Peyer's patch (tissue), 4 donors: ENCODE measurements around the gene SUN5. TPM values are rescaled to one million over a fixed set of nuclear protein-coding genes. Genes with fewer than 3 reads are reported as not detected.
"Not testable (repeated sequence)": the region's sequence is repeated elsewhere in the genome, so short reads cannot be mapped to it uniquely, and the experiment has no call there.

Source experiments
- DNase-seq, 3 donors: peaks; one replicate each; pipeline ENCODE4 v3.0.0-alpha.2; 2017 to 2019
- H3K27ac ChIP-seq, 4 donors: fragments of 200-600 bp; sonication (generic); one replicate each; pipeline ENCODE4 v1.5.1; 2016 to 2019
- H3K27me3 ChIP-seq, 2 donors: fragments of 200-600 bp; sonication (generic); one replicate each; pipeline ENCODE4 v1.5.1; 2019
- H3K36me3 ChIP-seq, 3 donors: fragments of 200-600 bp; sonication (generic); one replicate each; pipeline ENCODE4 v1.5.1; 2016 to 2019
- H3K4me1 ChIP-seq, 4 donors: fragments of 200-600 bp; sonication (generic); one replicate each; pipeline ENCODE4 v1.5.1; 2016 to 2019
- H3K4me3 ChIP-seq, 4 donors: fragments of 200-600 bp; sonication (generic); 1 replicate in 3 of 4; 2 replicates in 1 of 4; pipeline ENCODE4 v1.5.1; 2016 to 2019; ENCODE audit warnings: mild to moderate bottlenecking in 1 of 4
- H3K9me3 ChIP-seq, 4 donors: fragments of 200-600 bp; sonication (generic); one replicate each; pipeline ENCODE4 v1.5.1; 2016 to 2019; ENCODE audit warnings: mild to moderate bottlenecking in 1 of 4
- POLR2A ChIP-seq, 2 donors: fragments of 450-650 bp; IDR thresholded peaks; one replicate each; pipeline ENCODE4 v1.5.1; 2017; ENCODE audit warnings: antibody characterized with exemption in 2 of 2, mild to moderate bottlenecking in 2 of 2, moderate library complexity in 2 of 2
- total RNA-seq, 4 donors: library from RNA; depleted of rRNA; stranded (reverse); fragments of >200 nt; gene quantifications; one replicate each; pipeline ENCODE4 v1.1.0, GENCODE V29; 2016
- TF ChIP-seq, protein P1 (sequence below), 6 experiments: fragments of 450-650 bp in 4 of 6; fragments of 200-600 bp in 2 of 6; sonication (generic) in 1 of 6; IDR thresholded peaks; one replicate each; pipeline ENCODE4 v1.5.1; 2017 to 2019; ENCODE audit warnings: antibody characterized with exemption in 6 of 6, mild to moderate bottlenecking in 3 of 6, moderate library complexity in 1 of 6

Gene SUN5
- total RNA-seq, 4 donors from 2014 or later: not detected

DNA sequence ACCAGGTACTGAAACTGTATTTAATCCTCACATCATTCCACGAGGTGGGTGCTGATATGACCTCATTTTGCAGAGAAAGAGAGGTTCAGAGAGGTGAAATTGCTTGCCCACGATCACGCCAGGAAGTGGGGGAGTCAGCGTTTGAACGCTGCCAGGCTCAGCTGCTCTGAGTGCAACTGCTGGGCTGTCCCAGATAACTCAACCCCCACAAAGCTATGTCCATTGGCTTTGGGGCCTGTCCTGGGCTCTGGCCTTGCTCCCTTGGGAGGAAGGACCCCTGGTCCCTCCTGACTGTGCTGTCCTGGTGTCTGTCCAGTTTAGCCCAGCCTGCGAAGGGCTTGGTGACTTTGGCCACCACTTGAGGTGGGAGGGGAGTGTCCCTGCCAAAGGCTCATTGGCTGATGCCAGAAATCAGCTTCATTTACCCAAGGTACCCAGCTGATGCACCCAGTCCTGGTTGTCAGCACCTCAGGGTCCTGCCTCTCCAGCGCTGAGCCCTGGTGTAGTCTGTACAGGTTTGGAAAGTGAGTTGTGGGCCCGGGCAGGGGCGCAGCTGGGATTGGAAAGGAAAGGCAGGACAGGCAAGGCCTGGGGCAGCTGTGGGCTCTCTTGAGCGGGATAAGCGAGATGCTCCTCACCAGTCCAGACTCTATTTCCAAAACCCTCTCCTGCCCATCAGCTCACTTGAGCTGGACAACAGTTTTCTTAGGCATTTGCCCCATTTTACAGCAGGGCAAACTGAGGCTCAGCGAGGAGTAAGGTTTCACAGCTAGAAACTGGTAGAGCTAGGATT lies 38.5 kb downstream of the SUN5 start:
- H3K4me1 ChIP-seq: peaks cover 0 to 26% (median 13%) of the 10 kb centered on the region in 4 donors
- no peaks in the 10 kb centered on the region for H3K9me3 ChIP-seq
- TF ChIP-seq, protein P1, sequence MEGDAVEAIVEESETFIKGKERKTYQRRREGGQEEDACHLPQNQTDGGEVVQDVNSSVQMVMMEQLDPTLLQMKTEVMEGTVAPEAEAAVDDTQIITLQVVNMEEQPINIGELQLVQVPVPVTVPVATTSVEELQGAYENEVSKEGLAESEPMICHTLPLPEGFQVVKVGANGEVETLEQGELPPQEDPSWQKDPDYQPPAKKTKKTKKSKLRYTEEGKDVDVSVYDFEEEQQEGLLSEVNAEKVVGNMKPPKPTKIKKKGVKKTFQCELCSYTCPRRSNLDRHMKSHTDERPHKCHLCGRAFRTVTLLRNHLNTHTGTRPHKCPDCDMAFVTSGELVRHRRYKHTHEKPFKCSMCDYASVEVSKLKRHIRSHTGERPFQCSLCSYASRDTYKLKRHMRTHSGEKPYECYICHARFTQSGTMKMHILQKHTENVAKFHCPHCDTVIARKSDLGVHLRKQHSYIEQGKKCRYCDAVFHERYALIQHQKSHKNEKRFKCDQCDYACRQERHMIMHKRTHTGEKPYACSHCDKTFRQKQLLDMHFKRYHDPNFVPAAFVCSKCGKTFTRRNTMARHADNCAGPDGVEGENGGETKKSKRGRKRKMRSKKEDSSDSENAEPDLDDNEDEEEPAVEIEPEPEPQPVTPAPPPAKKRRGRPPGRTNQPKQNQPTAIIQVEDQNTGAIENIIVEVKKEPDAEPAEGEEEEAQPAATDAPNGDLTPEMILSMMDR (IDR thresholded peaks at IDR 0.05): no peak
- TF ChIP-seq POLR2A (IDR thresholded peaks at IDR 0.05): no peak
- no peaks in the 10 kb centered on the region for H3K27me3 ChIP-seq
- no peaks in the 10 kb centered on the region for H3K36me3 ChIP-seq
- H3K27ac ChIP-seq: no peak overlapping the region
- DNase-seq: peak in 1 of 3 donors; percentile 48
- H3K4me3 ChIP-seq: no peak overlapping the region

DNA sequence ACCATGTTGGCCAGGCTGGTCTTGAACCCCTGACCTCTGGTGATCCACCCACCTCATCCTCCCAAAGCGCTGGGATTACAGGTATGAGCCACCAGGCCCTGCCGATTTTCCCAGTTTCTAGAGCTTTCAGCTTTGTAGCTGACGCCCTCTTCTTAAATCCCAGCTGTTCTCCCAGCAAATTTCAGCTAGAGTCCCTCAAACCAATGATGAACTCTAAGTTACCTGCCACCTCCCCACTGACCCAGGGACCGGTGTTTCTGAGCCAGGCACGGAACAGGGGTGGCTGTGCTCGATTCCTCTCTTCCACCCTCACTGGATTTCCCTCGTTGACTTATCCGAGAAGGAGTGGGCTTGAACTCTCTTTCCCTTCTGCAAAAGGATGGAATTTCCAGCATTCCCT lies 39.1 kb downstream of the SUN5 start:
- no peak for TF ChIP-seq POLR2A (IDR thresholded peaks at IDR 0.05)
- TF ChIP-seq, protein P1 (IDR thresholded peaks at IDR 0.05): no peak
- no peak for DNase-seq

DNA sequence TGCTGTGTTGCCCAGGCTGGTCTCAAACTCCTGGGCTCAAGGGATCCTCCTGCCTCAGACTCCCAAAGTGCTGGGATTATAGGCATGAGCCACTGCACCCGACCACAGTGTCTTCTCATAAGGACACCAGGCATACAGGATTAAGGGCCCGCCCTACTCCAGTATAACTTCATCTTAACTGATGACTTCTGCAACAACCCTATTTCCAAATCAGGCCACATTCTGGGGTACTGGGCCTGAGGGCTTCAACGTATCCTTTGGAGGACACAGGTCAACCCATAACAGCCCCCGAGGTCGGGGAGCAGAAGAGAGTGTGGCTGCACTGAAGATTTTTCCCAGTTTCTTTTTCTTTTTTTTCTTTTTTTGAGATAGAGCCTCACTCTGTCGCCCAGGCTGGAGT lies 39.7 kb downstream of the SUN5 start:
- DNase-seq: no peak
- H3K36me3 ChIP-seq: no peaks in the 10 kb centered on the region
- H3K27me3 ChIP-seq: no peaks in the 10 kb centered on the region
- no peak overlapping the region for H3K4me3 ChIP-seq
- no peaks in the 10 kb centered on the region for H3K9me3 ChIP-seq
- TF ChIP-seq, protein P1 (IDR thresholded peaks at IDR 0.05): no peak
- no peak for TF ChIP-seq POLR2A (IDR thresholded peaks at IDR 0.05)
- H3K27ac ChIP-seq: no peak overlapping the region
- peaks cover 0 to 16% (median 2%) of the 10 kb centered on the region in 4 donors for H3K4me1 ChIP-seq

More for the DNA sequence above, 39.1 kb downstream of the SUN5 start:
- Histone ChIP-seq H3K4me3 (no peak overlapping the region), H3K27ac (no peak overlapping the region), H3K36me3 (no peaks in the 10 kb centered on the region), H3K4me1 (peaks cover 0 to 19% (median 7%) of the 10 kb centered on the region in 4 donors), H3K27me3 (no peaks in the 10 kb centered on the region), H3K9me3 (no peaks in the 10 kb centered on the region)

DNA sequence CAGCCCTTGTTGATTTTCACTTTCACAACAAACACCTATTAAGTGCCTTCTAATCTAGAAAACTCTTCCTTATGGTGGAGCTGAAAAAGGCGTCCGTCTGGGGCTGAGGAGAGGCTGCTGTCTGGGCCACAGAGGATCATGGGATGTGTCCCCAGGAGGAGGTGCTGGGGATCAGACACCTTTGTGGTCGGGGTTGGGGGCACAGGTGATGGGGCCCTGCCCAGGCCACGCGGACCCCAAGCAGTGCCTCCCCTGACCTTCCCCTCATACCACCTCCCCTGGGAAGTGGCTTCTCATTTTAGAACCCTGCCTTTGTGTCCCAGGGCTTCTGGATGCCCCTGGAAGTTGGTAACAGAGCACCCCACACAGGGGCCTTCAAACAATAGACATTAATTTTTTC lies 41.1 kb downstream of the SUN5 start:
- no peaks in the 10 kb centered on the region for H3K36me3 ChIP-seq
- no peak overlapping the region for H3K27ac ChIP-seq
- no peaks in the 10 kb centered on the region for H3K9me3 ChIP-seq
- no peak overlapping the region for H3K4me3 ChIP-seq
- TF ChIP-seq POLR2A (IDR thresholded peaks at IDR 0.05): no peak
- TF ChIP-seq, protein P1 (IDR thresholded peaks at IDR 0.05): no peak
- no peaks in the 10 kb centered on the region for H3K27me3 ChIP-seq
- no peak for DNase-seq
- H3K4me1 ChIP-seq: peaks cover 0 to 11% (median 2%) of the 10 kb centered on the region in 4 donors

DNA sequence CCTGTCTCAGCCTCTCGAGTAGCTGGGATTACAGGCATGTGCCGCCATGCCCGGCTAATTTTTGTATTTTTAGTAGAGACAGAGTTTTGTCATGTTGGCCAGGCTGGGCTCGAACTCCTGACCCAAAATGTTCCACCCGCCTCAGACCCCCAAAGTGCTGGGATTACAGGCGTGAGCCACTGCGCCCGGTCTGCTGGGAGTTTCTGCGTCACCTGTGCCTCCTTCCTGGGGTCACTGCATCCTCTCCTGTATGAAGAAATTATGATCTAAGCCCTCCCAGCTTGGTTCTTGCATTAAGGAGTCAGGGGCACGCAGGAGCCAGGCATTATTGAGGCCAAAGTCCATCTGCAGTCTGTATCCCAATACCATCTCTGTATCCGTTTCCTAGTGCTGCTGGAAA lies 41.6 kb downstream of the SUN5 start:
- DNase-seq, H3K36me3 ChIP-seq, H3K27ac ChIP-seq, H3K4me1 ChIP-seq, H3K4me3 ChIP-seq, H3K9me3 ChIP-seq, H3K27me3 ChIP-seq: not testable (repeated sequence)

DNA sequence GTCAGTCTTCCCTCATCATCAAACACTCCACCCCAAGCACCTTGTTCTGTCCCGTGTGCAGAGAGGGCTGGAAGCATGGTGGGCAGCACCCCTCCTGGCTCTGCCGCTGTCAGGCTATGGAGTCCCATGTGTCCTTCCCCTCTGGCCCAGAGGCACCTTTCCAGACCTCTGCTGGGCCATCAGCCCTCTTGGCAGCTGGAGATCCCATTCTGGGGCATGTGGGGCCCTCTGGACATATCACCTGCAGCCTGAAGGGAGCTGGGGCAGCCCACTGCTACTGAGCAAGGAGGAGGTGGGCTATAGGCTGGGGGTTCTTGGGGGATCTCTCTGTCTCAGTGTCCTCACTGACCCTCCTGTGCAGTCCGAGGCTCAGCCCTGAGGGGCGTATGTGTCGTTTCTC lies 42.2 kb downstream of the SUN5 start:
- Histone ChIP-seq H3K4me1 (peaks cover 0 to 4% (median under 1%) of the 10 kb centered on the region in 4 donors), H3K27me3 (no peaks in the 10 kb centered on the region), H3K36me3 (no peaks in the 10 kb centered on the region), H3K4me3 (no peak overlapping the region), H3K27ac (no peak overlapping the region), H3K9me3 (peaks cover 0 to 6% (median 1%) of the 10 kb centered on the region in 4 donors)
- no peak for TF ChIP-seq POLR2A (IDR thresholded peaks at IDR 0.05)
- TF ChIP-seq, protein P1 (IDR thresholded peaks at IDR 0.05): no peak
- no peak for DNase-seq
